GM18858 (cell line): ENCODE measurements around the gene TMC6.
"Not testable (repeated sequence)": the region's sequence is repeated elsewhere in the genome, so short reads cannot be mapped to it uniquely, and the experiment has no call there.

Experiments used
- ATAC-seq: cut with Tn5 transposase; IDR thresholded peaks from one replicate; pipeline ENCODE4 v1.9.1; 2021; ENCODE audit not compliant: unreplicated experiment

TMC6 gene

GRCh38 chr17:78124081-78124835, 4.3 kb downstream of the TMC6 start:
- ATAC-seq: no peak

DNA sequence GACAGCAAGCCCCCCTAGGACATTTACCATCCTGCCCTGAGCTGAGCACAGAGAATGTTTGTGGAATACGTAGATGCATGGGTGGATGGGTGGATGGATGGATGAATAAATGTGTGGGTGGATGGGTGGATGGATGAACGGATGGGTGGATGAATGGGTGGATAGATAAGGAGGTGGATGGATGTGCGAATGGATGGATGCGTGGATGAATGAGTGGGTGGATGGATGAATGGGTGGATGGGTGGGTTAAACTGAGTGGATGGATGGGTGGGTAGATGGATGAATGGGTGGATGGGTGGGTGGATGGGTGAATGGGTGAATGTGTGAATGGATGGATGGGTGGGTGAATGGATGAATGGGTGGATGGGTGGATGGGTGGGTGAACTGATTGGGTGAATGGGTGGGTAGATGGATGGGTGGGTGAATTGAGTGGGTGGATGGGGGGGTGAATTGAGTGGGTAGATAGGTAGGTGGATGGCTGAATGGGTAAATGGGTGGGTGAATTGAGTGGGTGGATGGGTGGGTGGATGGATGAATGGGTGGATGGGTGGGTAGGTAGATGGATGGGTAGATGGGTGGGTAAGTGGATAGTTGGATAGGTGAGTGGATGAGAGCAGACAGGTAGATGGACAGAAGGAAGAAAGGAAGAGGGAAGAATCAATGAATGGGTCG, 5.2 kb downstream of the TMC6 start:
- no peak for ATAC-seq

- ATAC-seq: no peak
Observed at GRCh38 chr17:78122931-78123249, 5.7 kb downstream of the TMC6 start.

- ATAC-seq: no peak
Observed at GRCh38 chr17:78122216-78122930, 6.2 kb downstream of the TMC6 start.

DNA sequence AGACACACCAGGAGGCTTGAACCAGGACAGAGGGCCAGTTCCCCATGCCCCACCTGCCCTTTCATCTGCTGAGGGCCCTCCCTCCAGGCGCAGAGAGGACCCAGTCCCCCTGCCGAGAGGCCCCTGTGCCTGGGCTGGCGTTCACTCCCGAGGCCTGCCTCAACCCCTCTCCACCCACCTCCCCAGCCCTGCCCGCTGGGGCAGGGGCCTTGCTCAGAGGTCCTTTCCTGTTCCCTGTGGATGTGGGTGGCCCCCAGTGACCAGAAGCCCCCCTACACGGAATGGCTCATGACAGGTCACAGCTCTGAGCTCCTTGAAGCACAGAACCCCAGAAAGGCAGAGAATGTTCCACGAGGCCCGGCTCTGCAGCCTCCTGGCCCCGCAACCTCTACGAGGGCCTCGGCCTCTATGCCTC, 6.7 kb downstream of the TMC6 start:
- no peak for ATAC-seq

DNA sequence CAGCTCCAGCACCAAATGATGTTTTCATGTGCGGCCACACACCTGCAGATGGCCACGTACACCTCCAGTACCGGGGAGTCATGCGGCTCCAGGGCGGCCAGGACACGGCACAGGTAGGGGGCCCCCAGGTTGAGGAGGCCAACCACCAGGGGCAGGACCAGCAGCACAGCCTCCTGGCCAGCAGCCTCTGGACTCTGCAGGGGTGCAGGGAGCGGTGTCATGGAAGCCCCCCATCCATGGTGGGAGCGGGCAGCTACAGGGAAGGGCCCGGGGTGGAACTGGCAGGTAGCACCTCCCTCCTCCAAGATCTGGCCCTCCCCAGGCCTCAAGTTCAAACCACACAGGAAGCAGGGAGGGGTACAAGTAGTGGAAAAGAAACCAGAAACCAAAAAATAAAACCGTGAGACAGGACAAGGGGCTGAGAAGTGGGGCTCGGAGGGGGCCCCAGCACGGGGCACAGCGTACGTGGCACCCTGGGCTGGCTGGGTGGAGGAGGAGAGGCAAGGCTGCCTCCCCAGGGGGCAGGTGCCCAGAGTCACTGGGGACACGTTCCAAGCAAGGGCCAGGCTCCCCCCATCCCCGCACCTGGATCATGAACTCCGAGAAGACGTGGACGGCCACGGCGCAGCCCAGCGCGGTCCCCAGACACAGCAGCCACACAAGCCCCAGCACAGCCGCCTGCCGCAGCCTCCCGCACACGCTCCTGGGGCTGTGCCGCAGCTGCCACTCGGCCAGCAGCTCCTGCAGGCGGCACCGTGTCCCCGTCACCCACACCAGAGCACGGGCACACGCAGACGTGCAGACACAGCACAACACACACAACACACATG, 7.4 kb downstream of the TMC6 start:
- no peak for ATAC-seq

DNA sequence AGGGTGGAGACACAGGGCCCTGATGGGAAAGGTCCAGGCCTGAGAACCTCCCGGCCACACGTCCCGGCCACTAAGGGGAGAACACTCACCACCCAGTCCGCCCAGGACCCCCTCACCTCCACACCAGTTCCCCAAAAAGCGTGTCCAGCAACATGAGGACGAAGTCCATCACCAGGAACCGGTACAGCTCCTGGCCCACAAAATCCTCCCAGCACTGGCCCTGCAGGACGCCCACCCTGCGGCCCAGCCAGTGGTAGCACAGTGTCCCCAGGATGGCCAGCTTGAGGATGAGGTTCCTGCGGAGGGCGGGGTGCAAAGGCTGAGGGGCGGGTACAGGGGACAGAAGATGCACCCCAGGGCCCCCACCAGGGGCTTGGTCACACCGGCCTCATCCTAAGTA, 8.0 kb downstream of the TMC6 start:
- no peak for ATAC-seq

GRCh38 chr17:78118801-78119241, 9.7 kb downstream of the TMC6 start:
- ATAC-seq: no peak

DNA sequence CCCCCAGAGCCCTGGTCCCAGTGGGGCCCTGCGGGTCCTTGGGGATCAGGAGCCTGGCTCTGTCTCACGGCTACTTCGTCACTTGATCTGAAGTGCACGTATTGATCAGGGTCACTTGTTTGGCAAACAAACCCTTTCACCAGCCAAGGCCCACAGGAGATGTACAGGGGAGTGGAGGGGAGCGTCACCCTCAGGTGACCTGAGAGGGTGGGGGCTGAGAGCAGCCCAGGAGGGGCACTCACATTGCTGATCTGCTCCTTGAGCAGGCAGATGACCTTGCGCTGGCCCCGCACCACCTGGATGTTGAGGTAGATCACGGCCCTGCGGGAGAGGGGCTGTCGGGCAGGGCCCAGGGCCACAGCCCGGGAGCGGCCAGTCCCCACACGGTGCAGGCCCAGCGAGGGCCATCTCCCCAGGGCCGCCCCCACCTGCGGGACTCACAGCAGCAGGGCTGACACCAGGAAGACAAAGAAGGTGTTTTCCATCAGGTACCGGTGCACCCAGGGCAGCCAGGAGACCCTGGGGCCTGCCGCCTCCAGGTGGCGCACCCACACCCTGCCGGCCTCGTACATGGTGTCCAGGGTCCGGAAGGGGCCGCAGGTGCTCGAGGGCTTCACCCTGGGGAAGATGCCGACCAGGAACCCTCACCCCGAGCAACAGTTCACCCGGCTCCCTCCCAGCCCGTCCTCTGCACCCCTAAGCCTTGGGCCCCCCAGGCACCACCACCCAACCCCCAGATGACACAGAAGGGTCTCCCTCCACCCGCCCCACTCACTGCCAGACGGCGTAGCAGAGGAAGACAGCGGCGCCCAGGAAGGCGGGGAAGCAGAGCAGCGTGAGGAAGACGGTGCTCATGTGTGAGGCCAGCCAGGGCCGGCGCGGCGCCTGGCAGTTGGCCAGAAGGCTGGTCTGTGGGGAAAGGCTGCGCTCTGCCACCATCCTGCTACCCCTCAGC, 11.3 kb downstream of the TMC6 start:
- no peak for ATAC-seq

DNA sequence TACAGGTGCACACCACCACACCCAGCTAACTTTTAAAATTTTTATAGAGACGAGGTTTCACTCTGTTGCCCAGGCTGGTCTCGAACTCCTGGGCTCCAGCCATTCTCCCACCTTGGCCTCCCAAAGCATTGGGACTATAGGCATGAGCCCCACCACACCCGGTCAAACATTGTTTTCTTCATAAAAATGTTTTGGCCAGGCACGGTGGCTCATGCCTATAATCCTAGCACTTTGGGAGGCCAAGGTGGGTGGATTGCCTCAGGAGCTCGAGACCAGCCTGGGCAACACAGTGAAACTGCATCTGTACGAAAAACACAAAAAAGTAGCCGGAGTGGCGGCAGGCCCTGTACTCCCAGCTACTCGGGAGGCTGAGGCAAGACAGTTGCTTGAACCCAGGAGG, 12.1 kb downstream of the TMC6 start:
- no peak for ATAC-seq

DNA sequence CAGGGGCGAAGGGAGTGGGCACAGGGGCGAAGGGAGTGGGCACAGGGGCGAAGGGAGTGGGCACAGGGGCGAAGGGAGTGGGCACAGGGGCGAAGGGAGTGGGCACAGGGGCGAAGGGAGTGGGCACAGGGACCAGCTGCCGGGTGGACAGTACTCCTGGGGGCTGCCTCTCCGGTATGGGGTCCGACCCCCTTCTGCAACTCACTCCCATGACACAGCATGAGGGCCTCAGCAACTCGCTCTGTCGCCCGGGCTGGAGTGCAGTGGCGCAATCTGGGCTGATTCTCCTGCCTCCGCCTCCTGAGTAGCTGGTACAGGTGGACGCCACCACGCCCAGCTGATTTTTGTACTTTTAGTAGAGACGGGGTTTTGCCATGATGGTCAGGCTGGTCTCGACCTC, 12.8 kb downstream of the TMC6 start:
- ATAC-seq: not testable (repeated sequence)

- no peak for ATAC-seq
Observed at GRCh38 chr17:78114831-78115723, 13.5 kb downstream of the TMC6 start.

- no peak for ATAC-seq
Observed at GRCh38 chr17:78113804-78114785, 14.5 kb downstream of the TMC6 start.

GRCh38 chr17:78112518-78113471, 15.8 kb downstream of the TMC6 start:
- ATAC-seq: no peak

DNA sequence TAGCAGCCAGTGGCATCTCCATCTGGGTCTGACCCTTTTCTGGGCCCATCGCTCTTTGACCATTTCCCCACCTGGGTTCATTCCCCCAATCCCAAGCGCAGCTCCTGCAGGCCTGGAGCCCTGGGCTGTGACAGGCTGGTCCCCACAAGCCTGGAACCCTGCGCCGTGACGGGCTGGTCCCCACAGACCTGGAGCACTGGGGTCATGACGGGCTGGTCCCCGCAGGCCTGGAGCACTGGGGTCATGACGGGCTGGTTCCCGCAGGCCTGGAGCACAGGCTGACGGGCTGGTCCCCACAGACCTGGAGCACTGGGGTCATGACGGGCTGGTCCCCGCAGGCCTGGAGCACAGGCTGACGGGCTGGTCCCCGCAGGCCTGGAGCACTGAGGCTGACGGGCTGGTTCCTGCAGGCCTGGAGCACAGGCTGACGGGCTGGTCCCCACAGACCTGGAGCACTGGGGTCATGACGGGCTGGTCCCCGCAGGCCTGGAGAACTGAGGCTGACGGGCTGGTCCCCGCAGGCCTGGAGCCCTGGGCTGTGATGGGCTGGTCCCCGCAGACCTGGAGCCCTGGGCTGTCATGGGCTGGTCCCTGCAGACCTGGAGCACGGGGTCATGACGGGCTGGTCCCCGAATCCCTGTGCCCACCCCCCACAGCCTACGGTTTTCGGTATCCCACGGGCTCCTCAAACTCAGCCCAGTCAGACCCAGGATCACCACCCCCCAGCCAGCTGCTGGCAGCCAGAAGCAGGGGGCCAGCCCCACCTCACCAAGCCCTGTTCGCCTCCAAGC, 16.6 kb downstream of the TMC6 start:
- ATAC-seq: no peak
